Measurements from ENCODE around the gene C1orf226. TPM values are rescaled to one million over a fixed set of nuclear protein-coding genes. Genes with fewer than 3 reads are reported as not detected.

Gene C1orf226
- total and polyA plus RNA-seq, 2 of the 4 experiments (the other 2 are of a cell fraction): under 0.01 to 0.10 TPM

DNA sequence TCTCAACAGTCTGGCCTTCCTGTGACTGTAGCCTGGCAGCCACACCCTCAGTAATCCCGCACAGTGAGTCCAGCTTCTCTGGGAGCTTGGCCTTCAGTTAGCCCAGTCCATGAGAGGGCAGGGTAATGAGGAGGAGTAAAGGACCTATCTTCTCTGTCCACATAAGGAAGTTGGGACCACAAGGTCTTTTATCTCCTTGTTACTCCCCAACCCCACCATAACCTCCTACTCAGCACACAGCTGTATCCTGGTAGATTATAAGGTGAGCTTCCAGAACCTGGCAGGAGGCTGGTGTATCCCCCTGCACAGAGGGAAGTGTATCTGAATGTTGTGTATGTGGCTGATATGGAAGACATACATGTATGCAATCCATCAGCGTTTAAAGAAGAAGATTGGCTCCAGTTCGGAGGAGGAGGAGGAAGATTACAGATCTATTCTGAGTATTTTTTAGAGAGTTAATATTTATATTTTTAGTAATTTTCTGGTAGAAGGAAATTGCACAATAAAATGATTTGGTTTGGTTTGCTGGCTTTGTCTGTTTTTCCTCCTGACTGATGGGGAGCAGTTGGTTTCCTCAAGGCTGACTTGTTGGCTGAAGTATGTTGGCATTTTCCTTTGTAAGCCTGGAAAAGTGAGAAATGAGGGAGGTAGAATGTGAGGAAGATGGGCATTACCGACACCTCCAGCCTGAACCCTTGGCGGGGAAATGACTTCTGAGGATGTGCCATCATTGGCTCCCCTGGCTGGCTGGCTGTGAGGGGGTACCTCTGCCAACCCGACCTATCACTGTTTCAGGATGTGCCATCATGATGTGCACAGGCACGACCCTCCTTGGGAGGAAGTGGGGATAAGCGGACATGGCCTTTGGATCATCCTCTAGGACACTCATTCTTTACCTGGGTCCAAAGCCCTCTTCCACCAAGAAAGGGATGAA, 5.0 kb downstream of the C1orf226 start (continued):
- TF ChIP-seq SMC3 (IDR thresholded peaks at IDR 0.05; ENCODE audit: low read depth, low read length): no peak

DNA sequence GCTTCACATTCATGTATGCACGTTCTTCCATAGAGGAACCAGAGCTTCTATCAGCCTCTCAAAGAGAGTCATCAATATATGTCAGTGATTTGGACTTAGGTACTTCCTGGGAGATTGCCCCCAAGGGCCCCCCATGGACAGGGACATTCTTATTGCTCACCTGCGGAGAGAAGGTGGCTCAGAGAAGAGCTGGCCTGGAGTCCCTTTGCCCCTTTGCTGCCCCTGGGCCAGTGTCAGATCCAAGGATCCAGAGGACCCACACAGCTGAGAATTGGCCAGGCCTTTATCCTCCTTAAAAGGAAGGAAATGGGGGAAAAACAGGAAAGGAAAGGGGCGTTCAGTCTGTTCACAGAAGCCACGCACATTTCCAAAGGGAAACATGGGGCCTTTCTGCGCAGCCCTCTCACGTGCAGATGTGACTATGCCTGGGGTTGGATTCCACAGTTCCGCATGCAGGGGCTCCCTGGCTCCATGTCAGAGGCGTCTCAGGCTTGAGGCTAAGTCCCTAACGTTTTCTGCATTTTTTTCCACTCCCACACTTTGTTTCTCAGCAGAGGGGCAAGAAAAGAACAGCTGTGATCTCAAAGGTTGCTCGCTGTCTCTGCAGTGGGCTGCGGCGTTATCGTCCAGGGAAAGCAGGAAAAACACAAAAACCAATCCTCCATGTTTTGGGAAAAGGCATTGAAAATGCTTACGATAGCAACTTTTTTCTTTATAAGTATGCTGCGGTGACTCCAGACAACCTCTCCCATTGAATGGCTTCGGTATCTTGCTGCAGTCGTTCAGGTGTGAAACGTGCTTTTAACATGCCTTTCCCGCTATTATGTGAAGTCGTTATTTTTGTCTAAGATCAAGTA, 5.9 kb downstream of the C1orf226 start:
- Histone ChIP-seq H3K56ac (ENCODE audit: extremely low read depth, insufficient read depth, low read length) (no peak overlapping the region), H3K79me1 (ENCODE audit: low read depth in 1 of 2, low read length in 2 of 2) (no peaks in the 10 kb centered on the region), H3K14ac (replicated peaks; ENCODE audit: low read depth, low read length) (no peak overlapping the region), H2BK5ac (ENCODE audit: low read depth, low read length, poor library complexity, severe bottlenecking) (no peak overlapping the region), H4K8ac (ENCODE audit: low read depth in 2 of 2, low read length in 2 of 2) (no peak overlapping the region), H4K91ac (ENCODE audit: insufficient read depth, low read depth, low read length) (no peak overlapping the region), H3K4me2 (ENCODE audit: low read depth, low read length) (no peak overlapping the region), H2AK5ac (ENCODE audit: low read depth, low read length) (no peak overlapping the region), H3K4me3 (ENCODE audit: insufficient read depth, low read depth, low read length) (no peak overlapping the region), H2AK9ac (replicated peaks; ENCODE audit: low read depth, low read length, poor library complexity) (no peak overlapping the region), H2BK120ac (ENCODE audit: low read depth, low read length) (no peak overlapping the region), H3K23ac (ENCODE audit: low read depth, low read length) (no peak overlapping the region), H2AFZ (replicated peaks; ENCODE audit: low read length, poor library complexity) (no peak overlapping the region), H3K4me1 (ENCODE audit: control insufficient read depth, insufficient read depth, low read length) (no peaks in the 10 kb centered on the region), H3K4ac (ENCODE audit: low read depth, low read length) (no peak overlapping the region), H3K9me3 (ENCODE audit: control insufficient read depth, insufficient read depth, low read length) (no peaks in the 10 kb centered on the region), H3K18ac (ENCODE audit: low read depth, low read length) (no peak overlapping the region), H2BK20ac (ENCODE audit: low read depth, low read length) (no peak overlapping the region), H3K9me1 (ENCODE audit: insufficient read depth, low read length) (no peaks in the 10 kb centered on the region), H4K20me1 (ENCODE audit: insufficient read depth, low read length) (no peaks in the 10 kb centered on the region), H3K9ac (ENCODE audit: low read depth, low read length) (no peak overlapping the region), H2BK15ac (ENCODE audit: low read depth, low read length) (no peak overlapping the region), H3K27ac (ENCODE audit: insufficient read depth, low read length) (no peak overlapping the region), H3K27me3 (ENCODE audit: control insufficient read depth, insufficient read depth, low read length) (peaks cover 30% of the 10 kb centered on the region), H3K36me3 (ENCODE audit: control insufficient read depth, insufficient read depth, low read length) (no peaks in the 10 kb centered on the region), H4K5ac (ENCODE audit: low read depth, low read length) (no peak overlapping the region)
- 64% methylated on average over 10 of the region's 20 CpGs; no CpG with 5 or more reads in 1 of the 2 experiments for WGBS, 2 experiments (ENCODE audit: extremely low coverage in 2 of 2, insufficient read length in 1 of 2)
- no TSS peak for BruUV-seq (replicated peaks)
- POLR2A ChIA-PET (ENCODE audit: unreplicated experiment): no interaction called here
- intact Hi-C loops (cut with micrococcal nuclease): no loop called here
- ATAC-seq (ENCODE audit: low read depth) (no peak), DNase-seq (no peak)
- TF ChIP-seq MAZ (IDR thresholded peaks at IDR 0.05; ENCODE audit: borderline replicate concordance, low read depth, low read length): no peak
- TF ChIP-seq, protein P1, sequence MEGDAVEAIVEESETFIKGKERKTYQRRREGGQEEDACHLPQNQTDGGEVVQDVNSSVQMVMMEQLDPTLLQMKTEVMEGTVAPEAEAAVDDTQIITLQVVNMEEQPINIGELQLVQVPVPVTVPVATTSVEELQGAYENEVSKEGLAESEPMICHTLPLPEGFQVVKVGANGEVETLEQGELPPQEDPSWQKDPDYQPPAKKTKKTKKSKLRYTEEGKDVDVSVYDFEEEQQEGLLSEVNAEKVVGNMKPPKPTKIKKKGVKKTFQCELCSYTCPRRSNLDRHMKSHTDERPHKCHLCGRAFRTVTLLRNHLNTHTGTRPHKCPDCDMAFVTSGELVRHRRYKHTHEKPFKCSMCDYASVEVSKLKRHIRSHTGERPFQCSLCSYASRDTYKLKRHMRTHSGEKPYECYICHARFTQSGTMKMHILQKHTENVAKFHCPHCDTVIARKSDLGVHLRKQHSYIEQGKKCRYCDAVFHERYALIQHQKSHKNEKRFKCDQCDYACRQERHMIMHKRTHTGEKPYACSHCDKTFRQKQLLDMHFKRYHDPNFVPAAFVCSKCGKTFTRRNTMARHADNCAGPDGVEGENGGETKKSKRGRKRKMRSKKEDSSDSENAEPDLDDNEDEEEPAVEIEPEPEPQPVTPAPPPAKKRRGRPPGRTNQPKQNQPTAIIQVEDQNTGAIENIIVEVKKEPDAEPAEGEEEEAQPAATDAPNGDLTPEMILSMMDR (conservative IDR thresholded peaks at IDR 0.05; ENCODE audit: low read depth, low read length): no peak
- CTCF ChIA-PET: interaction anchor here (1.1 kb wide), 1 partner anchor 21 kb away, joined by 3 read pairs; no protein-coding TSS in a partner anchor
- dilution Hi-C loops (cut with HindIII; ENCODE audit: low sequenced_read_pairs, unreplicated experiment): no loop called here
- in situ Hi-C loops (cut with MboI; ENCODE audit: low sequenced_read_pairs): loop anchor here (25.0 kb wide), 1 partner anchor 600 kb away; no protein-coding TSS in a partner anchor

Data from IMR-90 (cell line).